ENCODE data around the gene CLIC3.

- TF ChIP-seq EZH2 (IDR thresholded peaks at IDR 0.05; ENCODE audit: insufficient read depth, poor library complexity, severe bottlenecking), result no peak
- TF ChIP-seq EZH2phosphoT487 (IDR thresholded peaks at IDR 0.05; ENCODE audit: insufficient read depth, low read depth), result no peak
Measured at GRCh38 chr9:137026828-137027227, 30.5 kb upstream of the CLIC3 start.
